ENCODE results near the gene TNFSF10.
"Not testable (repeated sequence)": the region's sequence is repeated elsewhere in the genome, so short reads cannot be mapped to it uniquely, and the experiment has no call there.

GRCh38 chr3:172566785-172567184, 43.6 kb upstream of the TNFSF10 start:
- TF ChIP-seq CTCF (IDR thresholded peaks at IDR 0.05; ENCODE audit: poor library complexity, severe bottlenecking); POLR2AphosphoS5 (IDR thresholded peaks at IDR 0.05); EP300 (conservative IDR thresholded peaks at IDR 0.05; ENCODE audit: poor library complexity, severe bottlenecking); RAD21 (conservative IDR thresholded peaks at IDR 0.05): not testable (repeated sequence)

Measured in neural cell (in vitro differentiated cells).